Left renal pelvis (tissue), 4 donors: ENCODE results near the gene PRRT1. TPM values are rescaled to one million over a fixed set of nuclear protein-coding genes. Genes with fewer than 3 reads are reported as not detected.
"Not testable (repeated sequence)": the region's sequence is repeated elsewhere in the genome, so short reads cannot be mapped to it uniquely, and the experiment has no call there.

Experiments used
- DNase-seq, 4 donors: peaks; one replicate each; pipeline ENCODE4 v3.0.0-alpha.2; 2013; ENCODE audit warnings: low read depth in 4 of 4, low spot score in 3 of 4
- polyA plus RNA-seq, 4 donors: library from polyadenylated mRNA; unstranded; fragments of 120-200 nt; gene quantifications; one replicate each; pipeline ENCODE4 v1.2.1, GENCODE V29; 2013; ENCODE audit not compliant: insufficient read length in 4 of 4

Gene PRRT1
- polyA plus RNA-seq, 4 donors, result 2.5 to 5.4 (median 3.4) TPM

DNA sequence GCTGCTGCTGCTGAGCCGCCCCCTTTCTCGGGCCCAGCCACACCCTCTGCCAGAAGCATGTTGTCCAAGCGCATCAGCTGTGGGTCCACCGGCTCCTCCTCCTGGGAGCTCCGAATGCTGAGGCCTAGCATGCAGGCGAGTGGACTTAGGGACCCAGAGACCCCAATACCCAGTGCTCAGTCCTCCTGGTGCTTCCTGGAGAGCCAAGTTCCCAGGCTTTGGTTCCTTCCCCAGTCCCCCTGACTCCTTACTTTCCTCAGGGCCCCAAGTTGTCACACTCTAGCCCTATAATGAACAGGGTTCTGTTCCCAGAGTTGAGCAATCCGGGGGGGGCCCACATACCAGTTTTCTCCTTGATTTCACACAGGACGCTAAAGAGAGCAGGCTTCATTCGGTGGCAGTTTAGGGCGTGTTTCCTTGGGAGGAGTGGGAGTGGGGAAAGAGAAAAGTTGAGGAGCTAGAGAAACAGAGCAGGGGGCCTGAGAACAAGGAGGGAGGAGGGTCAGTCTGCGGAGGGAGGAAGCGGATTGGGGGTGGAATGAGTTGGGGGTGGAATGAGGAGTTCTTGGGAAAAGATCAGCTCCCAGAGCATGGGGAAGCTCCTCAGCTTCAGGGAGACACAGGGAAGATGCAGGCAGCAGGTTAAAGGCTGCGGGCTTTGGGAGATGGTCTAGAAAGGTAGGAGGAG is 36.8 kb upstream of the PRRT1 start:
- DNase-seq, result no peak

DNA sequence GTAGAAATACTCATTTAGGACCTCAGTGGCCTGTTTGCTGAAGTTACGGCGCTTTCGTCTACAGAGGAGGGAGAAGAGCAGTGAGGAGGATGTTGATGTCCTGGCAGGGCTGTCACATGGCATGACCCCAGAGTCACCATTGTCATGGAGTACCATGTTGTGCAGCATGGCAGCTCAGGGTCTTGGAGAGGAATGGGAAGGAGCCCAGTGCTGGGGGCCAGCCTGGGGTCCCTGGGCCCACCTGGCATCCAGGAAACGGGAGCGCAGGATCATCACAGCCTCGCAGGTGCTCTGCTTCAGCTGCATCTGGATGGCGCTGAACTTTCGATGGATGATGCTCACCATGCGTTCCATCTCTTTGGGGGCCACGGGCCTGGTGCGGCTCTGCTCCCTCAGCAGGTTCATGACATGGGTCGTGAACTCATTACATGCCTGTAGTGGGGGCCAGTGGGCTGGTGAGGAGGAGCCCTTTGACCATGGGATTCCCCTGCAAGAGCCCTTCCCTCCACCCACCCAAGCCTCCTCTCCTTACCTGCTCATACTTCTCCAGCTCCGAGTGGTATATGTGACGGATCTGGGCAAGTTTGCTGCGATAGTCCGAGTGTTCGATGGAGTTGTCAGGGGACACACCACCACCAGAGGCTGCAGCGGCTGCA is 36.1 kb upstream of the PRRT1 start:
- not testable (repeated sequence) for DNase-seq

DNA sequence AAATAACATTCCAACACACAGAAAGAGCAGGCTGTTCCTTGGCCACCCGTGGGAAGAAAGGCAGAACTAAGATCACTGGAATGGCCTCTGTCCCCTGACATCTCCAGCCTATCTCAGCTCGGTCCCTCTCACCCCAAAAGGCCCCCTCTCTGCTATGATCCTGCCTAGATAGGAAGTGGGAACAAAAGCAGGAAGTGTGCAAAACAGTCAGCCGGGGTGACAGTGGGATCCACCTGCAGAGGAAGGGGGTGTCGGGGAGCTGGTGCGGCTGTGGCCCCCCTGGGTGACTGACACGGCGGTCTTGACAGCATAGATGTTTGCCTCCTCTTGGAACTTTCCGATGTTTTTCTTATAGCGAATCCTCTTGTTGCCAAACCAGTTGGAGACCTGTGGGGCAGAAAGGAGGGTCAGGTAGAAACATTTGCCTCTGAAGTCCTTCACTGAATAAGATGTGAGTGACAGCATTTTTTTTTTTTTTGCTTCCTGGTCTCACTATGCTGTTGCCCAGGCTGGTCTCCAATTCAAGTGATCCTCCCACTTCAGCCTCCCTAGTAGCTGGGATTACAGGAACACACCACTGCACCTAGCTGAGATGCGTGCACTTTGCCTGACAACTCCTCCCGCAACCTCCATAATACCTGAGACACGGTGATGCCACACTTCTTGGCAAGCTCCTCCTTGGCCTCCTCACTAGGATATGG is 35.4 kb upstream of the PRRT1 start:
- no peak for DNase-seq

DNA sequence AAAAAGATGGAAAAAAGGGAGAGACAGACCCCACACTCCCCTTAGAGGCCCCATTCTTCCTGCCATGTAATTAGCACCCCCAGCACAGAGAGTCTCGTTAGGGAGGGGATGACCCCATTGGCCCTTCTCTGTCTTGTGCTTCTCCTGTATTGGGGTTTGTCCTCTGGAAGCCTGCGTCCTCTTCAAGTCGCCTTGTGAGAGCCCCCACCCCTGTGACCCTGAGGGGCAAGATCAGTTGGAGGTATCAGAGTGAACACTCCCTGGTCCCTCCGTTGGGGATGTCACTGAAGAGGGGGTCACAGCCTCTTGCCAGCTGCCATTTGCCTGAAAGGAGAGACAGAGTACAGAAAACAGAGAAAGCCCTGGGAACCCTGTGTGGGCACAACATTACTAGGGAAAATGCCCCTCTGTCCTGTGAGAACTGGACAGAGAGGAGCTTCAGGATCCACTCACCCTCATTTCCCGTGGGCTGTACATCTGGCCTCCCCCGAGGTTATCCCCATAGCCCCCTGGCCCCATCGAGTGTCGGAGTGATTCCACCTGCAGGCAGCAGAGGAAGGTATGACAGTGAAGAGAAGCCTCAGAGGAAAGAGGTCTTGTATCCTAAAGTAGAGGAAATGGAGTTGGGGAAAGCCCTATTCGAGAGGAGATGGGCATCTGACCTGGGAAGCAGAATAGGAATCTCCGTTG is 34.6 kb upstream of the PRRT1 start:
- not testable (repeated sequence) for DNase-seq

DNA sequence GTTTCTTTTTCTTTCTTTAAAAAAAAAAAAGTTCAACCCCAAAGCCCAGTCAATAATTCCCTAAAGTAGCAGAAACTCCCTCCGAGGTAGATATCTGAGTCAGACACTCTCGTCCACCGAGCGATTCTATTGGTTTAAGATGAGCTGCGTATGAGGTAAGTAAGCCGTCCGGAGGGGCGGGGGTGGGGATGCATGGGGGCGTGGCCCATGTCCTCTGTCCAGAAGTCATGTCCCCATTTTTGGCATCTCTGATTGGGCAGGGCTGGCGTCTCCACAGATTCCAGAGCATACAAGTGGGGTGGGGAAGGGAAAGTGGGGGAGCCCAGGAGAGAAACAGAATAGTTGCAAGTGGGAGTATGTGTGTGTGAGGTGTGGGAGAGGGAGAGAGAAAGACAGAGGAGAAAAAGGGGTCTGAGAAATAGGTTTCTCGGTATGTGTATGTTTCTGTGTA is 34.0 kb upstream of the PRRT1 start:
- not testable (repeated sequence) for DNase-seq

DNA sequence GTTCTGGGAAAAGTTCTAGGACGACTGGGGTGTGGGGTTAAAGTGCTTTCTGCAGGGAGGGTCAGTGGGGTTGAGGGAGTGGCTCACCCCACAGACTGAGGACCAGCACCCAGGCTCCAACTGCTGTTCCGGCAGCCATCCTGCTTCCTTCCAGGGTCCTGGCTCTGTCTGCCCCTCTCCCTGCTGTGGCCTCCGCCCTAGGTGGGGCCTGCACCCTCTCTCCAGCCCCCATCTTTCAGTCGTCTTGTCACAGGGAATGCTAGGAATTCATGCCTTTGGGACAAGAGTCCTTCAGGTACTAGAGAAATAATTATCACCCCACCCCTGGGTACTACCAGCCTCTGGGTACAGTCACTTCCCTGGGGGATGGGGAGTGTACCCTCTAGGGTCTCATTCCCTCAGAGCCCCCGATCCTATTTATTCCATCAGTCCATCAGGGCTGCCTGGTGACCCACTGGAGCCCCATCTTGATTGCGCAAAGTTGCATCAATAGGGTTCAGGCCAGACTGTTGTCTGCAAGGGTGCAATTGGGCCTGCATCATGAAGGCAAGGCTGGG is 32.4 kb upstream of the PRRT1 start, which contains the start of gene AGER:
Gene AGER, minus strand, starts transcription at position 170 of the 557 bp plus-strand sequence. Its CDS starts 31 bp downstream, at position 139.
- no peak for DNase-seq

DNA sequence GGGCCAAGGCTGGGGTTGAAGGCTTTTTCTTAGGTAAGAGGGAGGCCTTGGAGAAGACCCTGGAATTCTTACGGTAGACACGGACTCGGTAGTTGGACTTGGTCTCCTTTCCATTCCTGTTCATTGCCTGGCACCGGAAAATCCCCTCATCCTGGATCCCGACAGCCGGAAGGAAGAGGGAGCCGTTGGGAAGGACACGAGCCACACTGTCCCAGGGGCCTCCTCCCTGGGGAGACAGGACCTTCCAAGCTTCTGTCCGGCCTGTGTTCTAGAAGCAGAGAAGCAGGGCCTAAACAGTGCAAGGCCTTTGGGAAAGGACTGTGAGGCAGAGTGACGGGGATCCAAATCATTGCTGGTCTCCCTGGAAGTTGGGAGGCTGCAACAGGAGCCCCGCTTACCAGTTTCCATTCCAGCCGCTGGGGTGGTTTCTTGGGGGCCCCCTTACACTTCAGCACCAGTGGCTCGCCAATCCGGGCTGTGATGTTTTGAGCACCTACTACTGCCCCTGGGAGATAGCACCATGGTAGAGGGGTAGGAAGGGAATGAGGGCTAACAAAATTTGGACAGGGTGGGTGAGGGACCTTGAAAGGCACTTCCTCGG is 31.8 kb upstream of the PRRT1 start:
- DNase-seq, result no peak

DNA sequence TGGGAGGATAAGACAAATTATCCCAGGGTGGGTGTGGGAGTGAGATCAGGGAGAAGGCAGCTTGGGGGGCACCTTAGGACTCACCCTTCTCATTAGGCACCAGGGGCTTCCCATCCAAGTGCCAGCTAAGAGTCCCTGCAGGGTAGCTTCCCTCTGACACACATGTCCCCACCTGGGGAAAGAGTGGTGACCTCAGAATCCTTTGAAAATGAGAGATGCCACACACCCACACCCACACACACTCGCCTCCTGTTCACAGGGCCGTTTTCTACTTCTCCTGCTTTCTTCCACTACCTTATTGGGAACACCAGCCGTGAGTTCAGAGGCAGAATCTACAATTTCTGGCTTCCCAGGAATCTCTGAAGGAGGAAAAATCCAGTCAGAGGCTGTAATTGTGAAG is 31.3 kb upstream of the PRRT1 start:
- no peak for DNase-seq

DNA sequence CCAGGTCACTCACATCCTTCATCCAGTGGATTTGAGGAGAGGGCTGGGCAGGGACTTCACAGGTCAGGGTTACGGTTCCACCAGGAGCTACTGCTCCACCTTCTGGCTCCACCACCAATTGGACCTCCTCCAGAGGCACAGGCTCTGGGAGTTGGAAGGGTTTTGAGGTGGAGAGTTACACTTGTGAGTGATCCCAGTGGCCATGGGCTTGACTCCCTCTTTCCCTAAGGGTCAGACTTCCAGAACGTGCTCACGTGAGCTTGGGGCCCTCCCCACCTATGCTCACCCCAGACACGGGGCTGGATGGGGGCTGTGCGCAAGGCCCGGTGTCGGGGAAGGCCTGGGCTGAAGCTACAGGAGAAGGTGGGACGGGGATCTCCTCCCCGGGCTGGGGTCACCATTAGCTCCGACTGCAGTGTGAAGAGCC is 30.8 kb upstream of the PRRT1 start:
- no peak for DNase-seq

DNA sequence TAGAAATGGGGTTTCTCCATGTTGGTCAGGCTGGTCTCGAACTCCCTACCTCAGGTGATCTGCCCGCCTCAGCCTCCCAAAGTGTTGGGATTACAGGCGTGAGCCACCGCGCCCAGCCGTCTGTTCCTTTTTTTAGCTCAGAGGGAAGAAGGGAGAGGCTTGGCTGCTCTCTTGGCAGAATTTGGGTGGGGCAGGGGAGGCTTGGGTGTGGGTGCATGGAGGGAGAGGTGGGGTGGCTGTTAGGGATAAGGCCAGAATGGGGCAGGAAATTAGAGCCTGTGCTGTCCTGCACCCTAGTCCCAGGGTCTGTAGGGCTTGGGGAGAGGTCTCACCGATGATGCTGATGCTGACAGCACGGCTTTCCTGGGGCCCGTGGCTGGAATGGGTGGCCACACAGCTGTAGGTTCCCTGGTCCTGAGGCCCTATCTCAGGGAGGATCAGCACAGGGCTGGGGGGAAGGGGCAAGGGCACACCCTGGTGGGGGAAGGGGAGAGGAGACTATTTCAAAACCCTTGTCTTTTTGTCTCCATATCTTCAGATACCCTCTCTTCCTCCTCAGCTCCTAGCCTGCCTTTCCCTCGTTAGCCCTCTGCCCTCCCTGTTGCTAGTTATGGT is 30.3 kb upstream of the PRRT1 start:
- no peak for DNase-seq

DNA sequence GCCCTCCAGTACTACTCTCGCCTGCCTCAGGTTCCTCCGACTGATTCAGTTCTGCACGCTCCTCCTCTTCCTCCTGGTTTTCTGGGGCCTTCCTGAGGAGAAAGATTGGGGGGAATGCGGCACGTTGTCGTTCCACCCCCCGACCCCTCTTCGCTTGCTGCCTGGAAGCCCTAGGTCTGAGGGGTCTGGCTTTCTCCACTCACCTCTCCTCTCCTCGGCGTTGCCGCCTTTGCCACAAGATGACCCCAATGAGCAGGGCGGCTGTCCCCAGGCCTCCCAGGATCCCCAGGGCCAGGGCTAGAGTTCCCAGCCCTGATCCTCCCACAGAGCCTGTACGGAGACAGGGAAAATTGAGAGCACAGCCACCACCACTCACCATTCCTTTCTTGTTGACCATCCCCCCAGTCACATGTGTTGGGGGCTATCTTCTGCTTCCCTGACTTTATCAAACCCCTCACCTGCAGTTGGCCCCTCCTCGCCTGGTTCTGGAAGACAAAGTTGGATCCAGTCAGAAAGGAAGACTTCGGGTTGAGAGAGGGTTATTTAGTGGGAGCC is 29.5 kb upstream of the PRRT1 start:
- DNase-seq, result no peak

DNA sequence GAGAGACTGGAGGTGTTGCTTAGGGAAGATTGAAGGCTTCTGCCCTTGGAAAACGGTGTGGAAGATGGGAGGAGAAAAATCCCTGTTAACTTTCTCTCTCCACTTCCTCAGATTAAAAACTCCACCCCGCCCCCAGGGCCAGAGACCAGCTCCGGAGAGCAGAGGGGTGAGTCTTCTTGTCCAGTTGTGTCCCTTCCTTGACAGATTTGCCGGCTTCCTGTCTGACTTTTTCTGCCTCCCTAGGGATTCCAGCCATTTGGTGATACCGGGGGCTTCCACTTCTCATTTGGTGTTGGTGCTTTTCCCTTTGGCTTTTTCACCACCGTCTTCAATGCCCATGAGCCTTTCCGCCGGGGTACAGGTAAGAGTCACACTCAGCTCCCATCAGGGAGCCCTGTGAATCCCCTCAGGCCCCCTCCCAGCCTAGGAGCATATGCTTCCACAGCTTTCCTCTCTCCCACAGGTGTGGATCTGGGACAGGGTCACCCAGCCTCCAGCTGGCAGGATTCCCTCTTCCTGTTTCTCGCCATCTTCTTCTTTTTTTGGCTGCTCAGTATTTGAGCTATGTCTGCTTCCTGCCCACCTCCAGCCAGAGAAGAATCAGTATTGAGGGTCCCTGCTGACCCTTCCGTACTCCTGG is 28.1 kb upstream of the PRRT1 start:
- DNase-seq, result no peak

DNA sequence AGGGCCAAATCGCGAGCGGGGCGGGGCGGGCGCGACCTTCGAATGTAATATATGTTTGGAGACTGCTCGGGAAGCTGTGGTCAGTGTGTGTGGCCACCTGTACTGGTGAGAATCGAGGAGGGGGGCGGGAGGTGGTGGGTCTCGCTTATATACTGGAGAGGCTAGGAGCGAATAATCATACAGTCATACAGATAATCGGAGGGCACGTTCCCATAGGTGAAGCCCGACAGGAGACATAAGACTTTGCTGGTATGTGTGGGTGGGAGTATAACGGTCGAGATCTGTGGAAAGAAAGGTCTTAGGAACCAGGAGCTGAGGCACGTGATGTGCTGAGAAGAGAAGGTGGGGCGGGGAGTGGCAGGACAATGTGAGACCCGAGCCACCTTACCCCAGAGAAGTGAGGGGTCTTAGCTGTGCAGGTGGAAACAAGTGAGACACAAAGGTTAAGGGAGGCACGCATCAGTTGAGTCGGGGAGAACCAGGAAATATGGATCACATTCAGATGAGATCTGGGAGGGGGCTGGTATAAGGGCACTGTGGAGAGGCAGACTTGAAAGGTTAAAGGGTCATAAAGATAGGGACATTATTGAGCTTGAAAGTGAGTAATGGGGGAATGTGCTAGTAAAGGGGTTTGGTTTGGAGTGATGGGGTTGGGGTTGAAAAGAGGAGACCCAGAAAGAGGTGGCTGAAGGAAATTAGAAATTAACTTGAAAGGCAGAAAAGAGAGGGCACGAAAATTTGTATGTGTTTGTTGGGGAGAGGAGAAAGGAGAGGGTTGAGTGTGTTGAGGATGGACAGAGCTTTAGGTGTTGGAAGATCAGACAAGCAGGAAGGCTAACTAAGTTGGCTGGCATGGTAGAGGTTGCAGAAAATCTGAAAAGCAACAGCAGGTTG is 27.1 kb upstream of the PRRT1 start:
- DNase-seq, result no peak

DNA sequence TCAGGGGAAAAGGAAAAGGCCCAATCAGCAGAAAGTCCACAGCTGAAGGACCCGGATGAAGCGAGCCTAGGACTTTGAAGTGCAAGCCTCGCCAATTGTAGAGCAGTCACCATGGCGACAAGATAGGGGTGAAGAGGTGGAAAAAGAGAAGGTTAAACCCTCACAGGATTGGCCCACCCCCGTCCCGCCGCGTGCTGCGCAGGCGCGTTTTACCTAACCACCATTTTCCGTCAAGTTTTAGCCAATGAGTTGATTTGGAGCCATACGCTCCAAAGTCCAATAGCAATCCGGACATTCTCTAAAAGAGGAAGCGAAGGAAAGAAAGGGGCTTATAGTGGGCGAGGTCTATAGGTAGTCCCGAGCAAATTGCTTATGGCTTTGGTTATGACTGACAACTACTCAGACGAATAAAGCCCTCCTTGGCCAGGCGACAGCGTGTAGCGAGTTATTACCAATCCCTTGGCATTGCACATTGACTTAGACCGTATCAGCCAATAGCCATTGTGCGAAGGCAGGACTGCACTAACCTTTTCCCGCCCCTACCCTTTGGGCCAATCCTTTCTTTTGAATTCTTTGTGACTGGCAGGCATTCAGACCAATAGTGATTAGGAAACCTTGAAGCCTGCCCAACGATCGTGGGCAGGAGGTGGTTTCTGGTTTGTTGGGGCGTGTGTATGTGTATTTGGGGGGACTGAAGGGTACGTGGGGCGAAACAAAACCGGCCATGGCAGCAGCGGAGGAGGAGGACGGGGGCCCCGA is 26.2 kb upstream of the PRRT1 start, which contains the start of gene RNF5:
Gene RNF5, plus strand, starts transcription at position 618 of the 759 bp plus-strand sequence. Its CDS starts 107 bp downstream, at position 725.
- peak; percentile 99 to 100 (median 100) for DNase-seq

DNA sequence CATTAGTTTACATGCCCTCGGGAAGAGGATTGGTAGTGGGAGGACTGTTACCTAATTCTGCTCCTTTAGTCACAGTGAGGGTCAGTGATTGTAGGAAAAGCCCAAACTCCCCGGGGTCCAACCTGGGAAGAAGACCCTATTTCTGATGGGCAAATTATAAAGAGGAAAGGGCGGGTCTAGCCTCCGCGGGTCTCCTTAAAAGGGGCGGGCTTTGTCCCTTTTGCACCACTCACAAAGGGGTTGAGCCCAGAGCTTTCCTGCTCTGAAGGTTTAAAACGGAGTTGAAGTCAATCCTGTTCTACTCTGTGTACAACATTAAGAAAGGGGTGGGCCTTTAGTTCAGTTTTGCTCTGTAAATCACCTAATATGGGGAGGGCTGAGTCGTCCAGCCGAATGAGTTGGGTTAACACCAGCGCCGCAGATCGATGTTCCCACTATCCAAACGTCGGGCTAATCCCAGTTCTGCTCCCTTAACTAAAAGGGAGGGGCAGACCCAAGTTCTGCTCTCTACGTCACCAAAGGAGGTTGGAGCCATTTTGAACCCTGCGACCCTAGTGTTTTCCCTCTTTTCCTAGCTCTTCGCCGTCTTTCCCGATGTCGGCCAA is 25.5 kb upstream of the PRRT1 start:
- DNase-seq, result no peak

DNA sequence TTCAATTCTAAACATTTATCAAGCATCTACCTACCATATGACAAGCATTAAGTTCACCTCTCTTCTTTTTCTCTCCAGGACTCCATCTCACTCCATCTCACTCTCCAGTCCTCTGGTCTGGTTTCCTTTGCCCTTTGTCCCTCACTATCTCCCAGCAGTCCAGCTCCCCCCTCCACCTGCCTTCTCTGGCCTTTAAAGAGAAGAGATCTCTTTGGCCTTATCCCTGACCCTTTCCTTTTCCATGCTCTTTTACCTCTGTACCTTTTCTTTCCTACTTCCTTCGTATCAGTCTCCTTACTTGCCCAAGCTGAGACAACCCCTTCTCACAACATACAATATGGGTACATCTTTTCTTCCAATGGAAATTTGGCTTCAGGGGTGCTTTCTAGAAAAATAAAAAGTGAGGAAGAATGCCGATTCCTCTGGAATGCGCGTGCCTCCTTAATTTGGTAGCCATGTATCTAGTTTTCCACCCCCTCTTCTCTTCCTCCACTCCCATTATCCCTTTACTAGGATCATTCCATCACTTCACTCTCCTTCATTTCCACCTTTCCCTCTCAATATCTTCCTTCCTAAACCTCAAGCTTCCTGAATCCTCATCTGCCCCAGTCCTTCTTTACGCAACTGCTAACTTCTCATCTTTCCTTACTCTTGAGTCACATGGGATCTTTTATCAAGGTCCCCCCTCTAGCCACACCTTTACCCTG is 24.9 kb upstream of the PRRT1 start:
- no peak for DNase-seq
